SK-N-SH treated with all-trans-retinoic acid at 6 μM for 48 hours (cell line): ENCODE data around the gene SLC25A47.

Experiments
- ATAC-seq: fragments of 200-7000 bp; cut with Tn5 transposase; 3 replicates; pipeline ENCODE4 v1.9.1; 2020; ENCODE audit warnings: mild to moderate bottlenecking, moderate library complexity
- BACH2 ChIP-seq: fragments of 250-450 bp; sonication (Bioruptor Pico); IDR thresholded peaks from 2 replicates; pipeline ENCODE4 v1.9.0; 2021; ENCODE audit warnings: mild to moderate bottlenecking, borderline replicate concordance
- CSDC2 ChIP-seq: fragments of 250-450 bp; sonication (Bioruptor Pico); IDR thresholded peaks from 2 replicates; pipeline ENCODE4 v1.5.0; 2020; ENCODE audit warnings: mild to moderate bottlenecking, moderate library complexity
- CSRNP3 ChIP-seq: fragments of 250-450 bp; sonication (Bioruptor Pico); IDR thresholded peaks from 2 replicates; pipeline ENCODE4 v1.5.1; 2021; ENCODE audit warnings: mild to moderate bottlenecking, moderate library complexity
- GLIS3 ChIP-seq: fragments of 250-450 bp; sonication (Bioruptor Pico); IDR thresholded peaks from 2 replicates; pipeline ENCODE4 v1.5.0; 2020; ENCODE audit warnings: mild to moderate bottlenecking, moderate library complexity
- ISL1 ChIP-seq: fragments of 250-450 bp; sonication (Bioruptor Pico); IDR thresholded peaks from 2 replicates; pipeline ENCODE4 v2.1.2; 2022; ENCODE audit warnings: mild to moderate bottlenecking, moderate library complexity
- OSR1 ChIP-seq: fragments of 250-450 bp; sonication (Bioruptor Pico); IDR thresholded peaks from 2 replicates; pipeline ENCODE4 v1.8.0; 2022; ENCODE audit warnings: moderate library complexity, mild to moderate bottlenecking, inconsistent platforms
- PATZ1 ChIP-seq: fragments of 250-450 bp; sonication (Bioruptor Pico); IDR thresholded peaks from 2 replicates; pipeline ENCODE4 v1.8.0; 2020; ENCODE audit warnings: mild to moderate bottlenecking, moderate library complexity, borderline replicate concordance
- PPARA ChIP-seq: fragments of 250-450 bp; sonication (Bioruptor Pico); IDR thresholded peaks from 2 replicates; pipeline ENCODE4 v1.5.0; 2020; ENCODE audit warnings: mild to moderate bottlenecking, borderline replicate concordance
- RARB ChIP-seq: fragments of 250-450 bp; sonication (Bioruptor Pico); IDR thresholded peaks from 2 replicates; pipeline ENCODE4 v1.8.0; 2021; ENCODE audit warnings: mild to moderate bottlenecking, moderate library complexity
- SNAI2 ChIP-seq: fragments of 250-450 bp; sonication (Bioruptor Pico); IDR thresholded peaks from 2 replicates; pipeline ENCODE4 v1.5.0; 2020; ENCODE audit warnings: mild to moderate bottlenecking, moderate library complexity
- TCF4 ChIP-seq: fragments of 250-450 bp; sonication (Bioruptor Pico); IDR thresholded peaks from 2 replicates; pipeline ENCODE4 v1.8.0; 2021; ENCODE audit warnings: mild to moderate bottlenecking, moderate library complexity, borderline replicate concordance
- TOX ChIP-seq: fragments of 250-450 bp; sonication (Bioruptor Pico); IDR thresholded peaks from 2 replicates; pipeline ENCODE4 v1.8.0; 2021; ENCODE audit warnings: mild to moderate bottlenecking, moderate library complexity, borderline replicate concordance
- ZC3H10 ChIP-seq: fragments of 250-450 bp; sonication (Bioruptor Pico); IDR thresholded peaks from 2 replicates; pipeline ENCODE4 v1.5.1; 2021; ENCODE audit warnings: mild to moderate bottlenecking, moderate library complexity
- ZFP3 ChIP-seq: fragments of 250-450 bp; sonication (Bioruptor Pico); IDR thresholded peaks from 2 replicates; pipeline ENCODE4 v1.5.0; 2020; ENCODE audit warnings: mild to moderate bottlenecking, moderate library complexity
- ZFP30 ChIP-seq: fragments of 450-650 bp; formaldehyde crosslinking; IDR thresholded peaks from 2 replicates; pipeline ENCODE4 v1.5.0; 2022; ENCODE audit warnings: mild to moderate bottlenecking, moderate library complexity
- ZNF565 ChIP-seq: fragments of 450-650 bp; formaldehyde crosslinking; conservative IDR thresholded peaks from 2 replicates; pipeline ENCODE4 v1.5.0; 2020; ENCODE audit warnings: low read depth, mild to moderate bottlenecking, moderate library complexity
- ZNF70 ChIP-seq: fragments of 450-650 bp; formaldehyde crosslinking; IDR thresholded peaks from 2 replicates; pipeline ENCODE4 v1.5.0; 2020; ENCODE audit warnings: mild to moderate bottlenecking, moderate library complexity
- ZNF8 ChIP-seq: fragments of 450-650 bp; formaldehyde crosslinking; IDR thresholded peaks from 2 replicates; pipeline ENCODE4 v1.5.0; 2020; ENCODE audit warnings: mild to moderate bottlenecking, moderate library complexity
- TF ChIP-seq, protein P1 (sequence below): fragments of 250-450 bp; sonication (Bioruptor Pico); IDR thresholded peaks from 2 replicates; pipeline ENCODE4 v1.5.1; 2020; ENCODE audit warnings: low read depth, mild to moderate bottlenecking, moderate library complexity
- TF ChIP-seq, protein P2 (sequence below): fragments of 250-450 bp; sonication (Bioruptor Pico); IDR thresholded peaks from 2 replicates; pipeline ENCODE4 v1.8.0; 2021; ENCODE audit warnings: low read depth, mild to moderate bottlenecking, moderate library complexity, borderline replicate concordance
- TF ChIP-seq, protein P3 (sequence below): fragments of 250-450 bp; sonication (Bioruptor Pico); IDR thresholded peaks from 2 replicates; pipeline ENCODE4 v1.5.0; 2020; ENCODE audit warnings: mild to moderate bottlenecking, moderate library complexity

Gene SLC25A47

DNA sequence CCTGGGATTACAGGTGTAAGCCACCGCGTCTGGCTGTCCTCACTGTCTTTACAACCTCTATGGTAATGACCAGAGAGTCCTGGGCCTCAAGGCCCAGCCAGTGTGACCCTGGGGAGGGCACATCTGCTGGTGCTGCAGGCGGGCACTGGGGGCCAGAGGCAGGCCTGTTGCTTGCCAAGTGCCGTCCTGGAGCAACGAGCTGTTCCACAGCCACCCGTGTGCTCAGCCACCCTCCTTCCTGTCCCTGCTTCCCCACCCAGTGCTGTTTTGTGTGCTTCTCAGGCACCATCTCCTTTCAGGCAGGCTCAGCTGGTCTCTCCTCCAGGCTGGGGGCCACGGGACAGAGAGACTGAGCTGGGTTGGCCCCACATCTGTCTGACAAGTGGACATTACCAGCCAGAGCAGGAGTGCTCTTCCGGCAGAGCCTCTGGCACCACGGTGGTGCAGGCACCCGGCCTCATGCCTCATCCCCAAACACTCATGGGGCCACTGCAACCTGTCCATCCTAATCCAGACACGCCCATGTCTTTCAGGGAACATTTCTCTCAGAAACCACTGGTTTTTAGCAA lies 9.0 kb downstream of the SLC25A47 start:
- TF ChIP-seq SNAI2 (CRISPR knock-in tag) (no peak), BACH2 (CRISPR knock-in tag) (no peak), ZC3H10 (CRISPR knock-in tag) (no peak), RARB (no peak), ZFP3 (CRISPR knock-in tag) (no peak), TCF4 (no peak), TOX (CRISPR knock-in tag) (no peak), PPARA (CRISPR knock-in tag) (no peak), ZNF8 (CRISPR knock-in tag) (no peak), ZFP30 (no peak)
- TF ChIP-seq, protein P1, sequence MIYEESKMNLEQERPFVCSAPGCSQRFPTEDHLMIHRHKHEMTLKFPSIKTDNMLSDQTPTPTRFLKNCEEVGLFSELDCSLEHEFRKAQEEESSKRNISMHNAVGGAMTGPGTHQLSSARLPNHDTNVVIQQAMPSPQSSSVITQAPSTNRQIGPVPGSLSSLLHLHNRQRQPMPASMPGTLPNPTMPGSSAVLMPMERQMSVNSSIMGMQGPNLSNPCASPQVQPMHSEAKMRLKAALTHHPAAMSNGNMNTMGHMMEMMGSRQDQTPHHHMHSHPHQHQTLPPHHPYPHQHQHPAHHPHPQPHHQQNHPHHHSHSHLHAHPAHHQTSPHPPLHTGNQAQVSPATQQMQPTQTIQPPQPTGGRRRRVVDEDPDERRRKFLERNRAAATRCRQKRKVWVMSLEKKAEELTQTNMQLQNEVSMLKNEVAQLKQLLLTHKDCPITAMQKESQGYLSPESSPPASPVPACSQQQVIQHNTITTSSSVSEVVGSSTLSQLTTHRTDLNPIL (CRISPR knock-in tag), result no peak
- no peak; the same call in 2 of the 3 replicates for ATAC-seq

- TF ChIP-seq, protein P2, sequence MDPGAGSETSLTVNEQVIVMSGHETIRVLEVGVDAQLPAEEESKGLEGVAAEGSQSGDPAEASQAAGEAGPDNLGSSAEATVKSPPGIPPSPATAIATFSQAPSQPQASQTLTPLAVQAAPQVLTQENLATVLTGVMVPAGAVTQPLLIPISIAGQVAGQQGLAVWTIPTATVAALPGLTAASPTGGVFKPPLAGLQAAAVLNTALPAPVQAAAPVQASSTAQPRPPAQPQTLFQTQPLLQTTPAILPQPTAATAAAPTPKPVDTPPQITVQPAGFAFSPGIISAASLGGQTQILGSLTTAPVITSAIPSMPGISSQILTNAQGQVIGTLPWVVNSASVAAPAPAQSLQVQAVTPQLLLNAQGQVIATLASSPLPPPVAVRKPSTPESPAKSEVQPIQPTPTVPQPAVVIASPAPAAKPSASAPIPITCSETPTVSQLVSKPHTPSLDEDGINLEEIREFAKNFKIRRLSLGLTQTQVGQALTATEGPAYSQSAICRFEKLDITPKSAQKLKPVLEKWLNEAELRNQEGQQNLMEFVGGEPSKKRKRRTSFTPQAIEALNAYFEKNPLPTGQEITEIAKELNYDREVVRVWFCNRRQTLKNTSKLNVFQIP (CRISPR knock-in tag), result no peak
- TF ChIP-seq OSR1 (CRISPR knock-in tag), result no peak
- no peak for TF ChIP-seq SNAI2 (CRISPR knock-in tag)
- no peak for TF ChIP-seq PATZ1 (CRISPR knock-in tag)
- TF ChIP-seq CSRNP3 (CRISPR knock-in tag), result no peak
- TF ChIP-seq BACH2 (CRISPR knock-in tag), result no peak
- TF ChIP-seq ZNF8 (CRISPR knock-in tag), result no peak
- no peak for TF ChIP-seq ZNF70
- TF ChIP-seq GLIS3 (CRISPR knock-in tag), result no peak
- no peak for TF ChIP-seq ZFP30
- TF ChIP-seq ZFP3 (CRISPR knock-in tag), result no peak
- TF ChIP-seq CSDC2 (CRISPR knock-in tag), result no peak
- TF ChIP-seq, protein P1 (CRISPR knock-in tag), result no peak
- TF ChIP-seq PPARA (CRISPR knock-in tag), result no peak
- TF ChIP-seq TCF4, result no peak
- no peak for TF ChIP-seq ZC3H10 (CRISPR knock-in tag)
- no peak for TF ChIP-seq ZNF565
- no peak for TF ChIP-seq ISL1 (CRISPR knock-in tag)
- TF ChIP-seq, protein P3, sequence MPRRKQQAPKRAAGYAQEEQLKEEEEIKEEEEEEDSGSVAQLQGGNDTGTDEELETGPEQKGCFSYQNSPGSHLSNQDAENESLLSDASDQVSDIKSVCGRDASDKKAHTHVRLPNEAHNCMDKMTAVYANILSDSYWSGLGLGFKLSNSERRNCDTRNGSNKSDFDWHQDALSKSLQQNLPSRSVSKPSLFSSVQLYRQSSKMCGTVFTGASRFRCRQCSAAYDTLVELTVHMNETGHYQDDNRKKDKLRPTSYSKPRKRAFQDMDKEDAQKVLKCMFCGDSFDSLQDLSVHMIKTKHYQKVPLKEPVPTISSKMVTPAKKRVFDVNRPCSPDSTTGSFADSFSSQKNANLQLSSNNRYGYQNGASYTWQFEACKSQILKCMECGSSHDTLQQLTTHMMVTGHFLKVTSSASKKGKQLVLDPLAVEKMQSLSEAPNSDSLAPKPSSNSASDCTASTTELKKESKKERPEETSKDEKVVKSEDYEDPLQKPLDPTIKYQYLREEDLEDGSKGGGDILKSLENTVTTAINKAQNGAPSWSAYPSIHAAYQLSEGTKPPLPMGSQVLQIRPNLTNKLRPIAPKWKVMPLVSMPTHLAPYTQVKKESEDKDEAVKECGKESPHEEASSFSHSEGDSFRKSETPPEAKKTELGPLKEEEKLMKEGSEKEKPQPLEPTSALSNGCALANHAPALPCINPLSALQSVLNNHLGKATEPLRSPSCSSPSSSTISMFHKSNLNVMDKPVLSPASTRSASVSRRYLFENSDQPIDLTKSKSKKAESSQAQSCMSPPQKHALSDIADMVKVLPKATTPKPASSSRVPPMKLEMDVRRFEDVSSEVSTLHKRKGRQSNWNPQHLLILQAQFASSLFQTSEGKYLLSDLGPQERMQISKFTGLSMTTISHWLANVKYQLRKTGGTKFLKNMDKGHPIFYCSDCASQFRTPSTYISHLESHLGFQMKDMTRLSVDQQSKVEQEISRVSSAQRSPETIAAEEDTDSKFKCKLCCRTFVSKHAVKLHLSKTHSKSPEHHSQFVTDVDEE (CRISPR knock-in tag), result no peak
- no peak for ATAC-seq
These were observed 9.7 kb downstream of the SLC25A47 start for GRCh38 chr14:100332797-100333196.
